H1 (cell line): Measurements from ENCODE around the gene UXT. TPM values are rescaled to one million over a fixed set of nuclear protein-coding genes. Genes with fewer than 3 reads are reported as not detected.

Source experiments
- CTCF ChIA-PET: fragments of 300-600 bp; sonication (Branson Sonifier 250); formaldehyde crosslinking; loops from one replicate; lab custom pipeline; 2021; ENCODE audit not compliant: partially characterized antibody; lab: Charles Lee
- POLR2A ChIA-PET: fragments of 300-600 bp; sonication (Branson Sonifier 250); formaldehyde crosslinking; loops from one replicate; lab custom pipeline; 2021; ENCODE audit warnings: inconsistent platforms; ENCODE audit not compliant: partially characterized antibody; lab: Charles Lee
- DNase-seq, 2 experiments: peaks; one replicate each; pipeline versions ENCODE4 v3.0.0 to v3.0.0-alpha.2; 2010 to 2022; ENCODE audit warnings: low spot score in 2 of 2, low read depth in 1 of 2, mixed read lengths in 1 of 2
- FAIRE-seq: peaks from 2 replicates; lab custom pipeline; 2011; peaks lifted over from hg19 to GRCh38; lab: Jason Lieb, UNC
- H2AFZ ChIP-seq: 2 replicates; pipeline ENCODE4 v1.8.1; 2012; ENCODE audit warnings: low read length, inconsistent platforms
- H2AK5ac ChIP-seq: 2 replicates; pipeline ENCODE4 v1.6.1; 2013; ENCODE audit warnings: low read depth, low read length
- H2BK120ac ChIP-seq: replicated peaks from 2 replicates; pipeline ENCODE3; 2013; ENCODE audit warnings: low read depth, low read length, inconsistent platforms
- H2BK12ac ChIP-seq: 2 replicates; pipeline ENCODE4 v1.6.1; 2013; ENCODE audit warnings: low read depth, low read length
- H2BK15ac ChIP-seq: 2 replicates; pipeline ENCODE4 v1.6.1; 2013; ENCODE audit warnings: low read length
- H2BK20ac ChIP-seq: 2 replicates; pipeline ENCODE4 v1.6.1; 2013; ENCODE audit warnings: low read length
- H2BK5ac ChIP-seq: 2 replicates; pipeline ENCODE4 v1.6.1; 2013; ENCODE audit warnings: low read depth, low read length
- H3K14ac ChIP-seq: 2 replicates; pipeline ENCODE4 v1.6.1; 2013; ENCODE audit warnings: inconsistent platforms; ENCODE audit not compliant: insufficient read length
- H3K18ac ChIP-seq: 2 replicates; pipeline ENCODE4 v1.6.1; 2013; ENCODE audit warnings: low read length; ENCODE audit errors: extremely low read depth
- H3K23ac ChIP-seq: 2 replicates; pipeline ENCODE4 v1.6.1; 2013; ENCODE audit warnings: inconsistent platforms; ENCODE audit not compliant: insufficient read length
- H3K23me2 ChIP-seq: 2 replicates; pipeline ENCODE4 v1.6.1; 2013; ENCODE audit warnings: low read depth, low read length
- H3K27ac ChIP-seq: 2 replicates; pipeline ENCODE4 v1.6.1; 2011; ENCODE audit warnings: low read depth, low read length, inconsistent platforms
- H3K27me3 ChIP-seq, 4 experiments: replicated peaks in 1 of 4; 1 replicate in 1 of 4; 2 replicates in 3 of 4; pipeline versions ENCODE4 v1.6.1 to v1.8.1; 2011 to 2013; ENCODE audit warnings: low read length in 3 of 4, mild to moderate bottlenecking in 3 of 4, inconsistent platforms in 2 of 4, mixed read lengths in 2 of 4, moderate library complexity in 1 of 4; ENCODE audit not compliant: control insufficient read depth in 3 of 4, insufficient read depth in 3 of 4; ENCODE audit errors: extremely low read depth in 1 of 4
- H3K36me3 ChIP-seq, 4 experiments: 2 replicates each; pipeline versions ENCODE4 v1.6.1 to v1.8.1; 2011 to 2013; ENCODE audit warnings: mild to moderate bottlenecking in 4 of 4, low read length in 3 of 4, moderate library complexity in 2 of 4, control low read depth in 1 of 4, inconsistent platforms in 1 of 4; ENCODE audit not compliant: insufficient read depth in 4 of 4, control insufficient read depth in 2 of 4
- H3K4ac ChIP-seq: replicated peaks from 2 replicates; pipeline ENCODE3; 2013; ENCODE audit warnings: low read length, low read depth, mixed read lengths, inconsistent platforms; ENCODE audit not compliant: insufficient read length
- H3K4me1 ChIP-seq, 4 experiments: replicated peaks in 1 of 4; 1 replicate in 1 of 4; 2 replicates in 3 of 4; pipeline versions ENCODE4 v1.6.1 to v1.8.1; 2011 to 2013; ENCODE audit warnings: low read length in 3 of 4, inconsistent platforms in 2 of 4, mixed read lengths in 1 of 4; ENCODE audit not compliant: insufficient read depth in 4 of 4, control insufficient read depth in 3 of 4
- H3K4me2 ChIP-seq, 2 experiments: 2 replicates each; pipeline versions ENCODE4 v1.6.1 to v1.8.1; 2011 to 2013; ENCODE audit warnings: low read depth in 2 of 2, low read length in 2 of 2, control low read depth in 1 of 2, inconsistent platforms in 1 of 2, mild to moderate bottlenecking in 1 of 2; ENCODE audit not compliant: insufficient read depth in 1 of 2
- H3K4me3 ChIP-seq, 4 experiments: fragments of 200-600, 300-600 bp in 1 of 4; sonication (generic), shearing (Covaris generic), sonication (Bioruptor Twin) in 1 of 4; 2 replicates each; pipeline versions ENCODE4 v1.5.1 to v1.8.1; 2011 to 2016; ENCODE audit warnings: low read length in 4 of 4, low read depth in 3 of 4, control low read depth in 2 of 4, inconsistent platforms in 2 of 4, mild to moderate bottlenecking in 2 of 4, mixed read lengths in 1 of 4, moderate library complexity in 1 of 4; ENCODE audit not compliant: insufficient read depth in 2 of 4; ENCODE audit errors: extremely low read depth in 1 of 4
- H3K56ac ChIP-seq: replicated peaks from 2 replicates; pipeline ENCODE3; 2013; ENCODE audit warnings: low read depth, mild to moderate bottlenecking, mixed read lengths, low read length, inconsistent platforms; ENCODE audit not compliant: insufficient read length
- H3K79me1 ChIP-seq: 2 replicates; pipeline ENCODE4 v1.6.1; 2013; ENCODE audit warnings: low read depth, low read length, control low read depth
- H3K79me2 ChIP-seq, 2 experiments: 2 replicates each; pipeline versions ENCODE4 v1.6.1 to v1.8.1; 2012 to 2013; ENCODE audit warnings: low read length in 2 of 2, mild to moderate bottlenecking in 2 of 2, inconsistent platforms in 1 of 2; ENCODE audit not compliant: insufficient read depth in 2 of 2, control insufficient read depth in 1 of 2
- H3K9ac ChIP-seq, 4 experiments: replicated peaks in 1 of 4; 1 replicate in 1 of 4; 2 replicates in 3 of 4; pipeline versions ENCODE4 v1.6.1 to v1.8.1; 2011 to 2013; ENCODE audit warnings: low read depth in 3 of 4, low read length in 3 of 4, control low read depth in 2 of 4, mild to moderate bottlenecking in 2 of 4, moderate library complexity in 2 of 4, inconsistent platforms in 1 of 4; ENCODE audit errors: extremely low read depth in 1 of 4
- H3K9me3 ChIP-seq, 2 experiments: 2 replicates each; pipeline versions ENCODE4 v1.6.1 to v1.8.1; 2012 to 2013; ENCODE audit warnings: mild to moderate bottlenecking in 2 of 2, moderate library complexity in 2 of 2, control low read depth in 1 of 2, inconsistent platforms in 1 of 2, low read depth in 1 of 2, low read length in 1 of 2, mixed read lengths in 1 of 2; ENCODE audit not compliant: insufficient read depth in 2 of 2
- H4K20me1 ChIP-seq, 2 experiments: replicated peaks in 1 of 2; 2 replicates each; pipeline versions ENCODE3 to v1.8.1; 2011 to 2013; ENCODE audit warnings: inconsistent platforms in 2 of 2, low read length in 2 of 2, mild to moderate bottlenecking in 1 of 2; ENCODE audit not compliant: insufficient read depth in 2 of 2, control insufficient read depth in 1 of 2
- H4K5ac ChIP-seq: 2 replicates; pipeline ENCODE4 v1.6.1; 2013; ENCODE audit warnings: low read length, low read depth, mixed read lengths, inconsistent platforms; ENCODE audit not compliant: insufficient read length
- H4K8ac ChIP-seq: 2 replicates; pipeline ENCODE4 v1.8.0; 2013; ENCODE audit warnings: mild to moderate bottlenecking, moderate library complexity, low read length, inconsistent platforms; ENCODE audit not compliant: insufficient read depth; ENCODE audit errors: extremely low read depth
- H4K91ac ChIP-seq: replicated peaks from 2 replicates; pipeline ENCODE3; 2013; ENCODE audit warnings: low read length, mixed read lengths, inconsistent platforms; ENCODE audit not compliant: insufficient read length
- ASH2L ChIP-seq: fragments of 200-600, 300-600 bp; sonication (generic); IDR thresholded peaks from one replicate; pipeline ENCODE4 v1.7.1; 2017; ENCODE audit warnings: low read length
- ATF3 ChIP-seq: IDR thresholded peaks from 2 replicates; pipeline ENCODE4 v1.6.1; 2011; ENCODE audit warnings: low read depth, mild to moderate bottlenecking, low read length; ENCODE audit not compliant: insufficient read depth
- BRCA1 ChIP-seq: IDR thresholded peaks from 2 replicates; pipeline ENCODE4 v1.6.1; 2012; ENCODE audit warnings: low read depth, low read length, improper control_type of control experiment
- CBX5 ChIP-seq: fragments of 300-800, 300-1000 bp; sonication (generic); IDR thresholded peaks from 2 replicates; pipeline ENCODE4 v1.7.1; 2016; ENCODE audit warnings: antibody characterized with exemption, low read length, low read depth
- EGR1 ChIP-seq: IDR thresholded peaks from 2 replicates; pipeline ENCODE4 v1.6.1; 2011; ENCODE audit warnings: low read depth, low read length, borderline replicate concordance
- KDM4A ChIP-seq: IDR thresholded peaks from one replicate; pipeline ENCODE4 v1.7.1; 2012; ENCODE audit warnings: low read depth, mild to moderate bottlenecking, moderate library complexity, low read length, inconsistent platforms; ENCODE audit not compliant: severe bottlenecking
- POLR2A ChIP-seq, 2 experiments: IDR thresholded peaks; 1 replicate in 1 of 2; 2 replicates in 1 of 2; pipeline ENCODE4 v1.6.1; 2011; ENCODE audit warnings: low read depth in 2 of 2, low read length in 2 of 2, mild to moderate bottlenecking in 2 of 2; ENCODE audit errors: control extremely low read depth in 1 of 2
- POLR2AphosphoS5 ChIP-seq: IDR thresholded peaks from 2 replicates; pipeline ENCODE4 v1.6.1; 2011; ENCODE audit warnings: low read depth, low read length
- RXRA ChIP-seq: IDR thresholded peaks from 2 replicates; pipeline ENCODE4 v1.6.1; 2011; ENCODE audit warnings: low read depth, mild to moderate bottlenecking, low read length, moderate library complexity; ENCODE audit not compliant: insufficient read depth
- SIN3A ChIP-seq, 2 experiments: IDR thresholded peaks in 1 of 2; conservative IDR thresholded peaks in 1 of 2; 2 replicates each; pipeline ENCODE4 v1.6.1; 2011 to 2012; ENCODE audit warnings: low read length in 2 of 2, improper control_type of control experiment in 1 of 2, low read depth in 1 of 2, mild to moderate bottlenecking in 1 of 2
- SIRT6 ChIP-seq: IDR thresholded peaks from one replicate; pipeline ENCODE4 v1.7.1; 2012; ENCODE audit warnings: low read length, inconsistent platforms
- SP2 ChIP-seq: IDR thresholded peaks from 2 replicates; pipeline ENCODE4 v1.6.1; 2012; ENCODE audit warnings: mild to moderate bottlenecking, low read length, inconsistent platforms
- SP4 ChIP-seq: IDR thresholded peaks from 2 replicates; pipeline ENCODE4 v1.6.1; 2012; ENCODE audit warnings: low read length, inconsistent platforms
- TAF1 ChIP-seq: IDR thresholded peaks from 2 replicates; pipeline ENCODE4 v1.6.1; 2011; ENCODE audit warnings: mild to moderate bottlenecking, low read depth, low read length
- TEAD4 ChIP-seq: IDR thresholded peaks from 2 replicates; pipeline ENCODE4 v1.6.1; 2012; ENCODE audit warnings: low read depth, low read length, inconsistent platforms, mixed read lengths
- YY1 ChIP-seq: IDR thresholded peaks from 2 replicates; pipeline ENCODE4 v1.6.1; 2011; ENCODE audit warnings: low read depth, mild to moderate bottlenecking, low read length
- WGBS, 2 experiments: shearing (Covaris generic) in 1 of 2; methylation state at CpG; one replicate each; pipeline versions ENCODE4 v1.1.6 to v1.1.7; 2013 to 2015; ENCODE audit warnings: low lambda C conversion rate in 2 of 2, mixed read lengths in 2 of 2, inconsistent platforms in 1 of 2, low coverage in 1 of 2, missing lambda C conversion rate in 1 of 2; ENCODE audit not compliant: insufficient replicate concordance in 2 of 2, insufficient coverage in 1 of 2, insufficient read length in 1 of 2; ENCODE audit errors: extremely low coverage in 1 of 2, missing lambda C conversion rate in 1 of 2; 5-methylcytosine and 5-hydroxymethylcytosine counted together
- polyA plus RNA-seq, 7 experiments: library from polyadenylated mRNA; depleted of rRNA in 3 of 7; stranded (reverse) in 5 of 7; unstranded in 2 of 7; fragments of >200 nt in 5 of 7; fragments of 200-250 nt in 2 of 7; gene quantifications; 1 replicate in 5 of 7; 2 replicates in 1 of 7; 4 replicates in 1 of 7; pipeline versions ENCODE4 v1.2.1 to v1.2.3, GENCODE V29; 2011 to 2013; ENCODE audit warnings: missing spikeins in 2 of 7, mixed read lengths in 2 of 7
- total RNA-seq: library from RNA; stranded (reverse); fragmentation: NEBNext Ultra II Directional; extraction: Animal tissue kit (Norgen Biotek cat#: 25700); gene quantifications from 2 replicates; pipeline ENCODE4 v1.2.1, GENCODE V29; 2021

Gene UXT
- total and polyA plus RNA-seq, 2 of the 8 experiments (the other 6 are each of a cell fraction or from before 2014, with no cell fraction given): 69.4 to 116 TPM

- H2AFZ ChIP-seq: no peak overlapping the region
- no peak overlapping the region for H2BK15ac ChIP-seq
- H2BK12ac ChIP-seq: no peak overlapping the region
- no peak overlapping the region for H2BK120ac ChIP-seq
- no peak overlapping the region for H3K4me3 ChIP-seq
- no peak for DNase-seq
- no peak overlapping the region for H3K56ac ChIP-seq
- no peak overlapping the region for H2BK20ac ChIP-seq
- H2BK5ac ChIP-seq: no peak overlapping the region
- H3K9ac ChIP-seq: no peak overlapping the region
- H3K4ac ChIP-seq: no peak overlapping the region
- H4K20me1 ChIP-seq: no peaks in the 10 kb centered on the region
- H3K27me3 ChIP-seq: no peaks in the 10 kb centered on the region
- no peaks in the 10 kb centered on the region for H3K9me3 ChIP-seq
- 76% methylated on average over 4 of the region's 4 CpGs; no CpG with 5 or more reads in 1 of the 2 experiments for WGBS, 2 experiments
- H3K23me2 ChIP-seq: no peaks in the 10 kb centered on the region; the same call in 1 of the 2 replicates
- no peak overlapping the region for H3K18ac ChIP-seq
- CTCF ChIA-PET: no interaction called here
- H4K91ac ChIP-seq: no peak overlapping the region
- no peak overlapping the region for H3K14ac ChIP-seq
- H4K5ac ChIP-seq: no peak overlapping the region
- H3K27ac ChIP-seq: no peak overlapping the region
- no peak overlapping the region for H3K23ac ChIP-seq
- peaks cover 0 to 10% (median 3%) of the 10 kb centered on the region in 4 experiments; a peak in 4 of 8 replicates for H3K36me3 ChIP-seq
- FAIRE-seq: no peak
- no peak for TF ChIP-seq BRCA1
- TF ChIP-seq RXRA: no peak
- no peak for TF ChIP-seq ATF3
- no peak for TF ChIP-seq TEAD4
- TF ChIP-seq ASH2L: no peak
- TF ChIP-seq TAF1: no peak
- TF ChIP-seq YY1: no peak
- TF ChIP-seq POLR2A (IDR thresholded peaks at IDR 0.05; ENCODE audit: control extremely low read depth in 1 of 2, low read depth in 2 of 2, low read length in 2 of 2): no peak
- no peak for TF ChIP-seq POLR2AphosphoS5
- TF ChIP-seq SIRT6: no peak
- no peak for TF ChIP-seq SP2
- no peak for TF ChIP-seq KDM4A
- no peak for TF ChIP-seq SP4
- TF ChIP-seq SIN3A (conservative IDR thresholded peaks at IDR 0.05 in 1 of 2, IDR thresholded peaks at IDR 0.05 in 1 of 2; ENCODE audit: low read depth in 1 of 2, low read length in 2 of 2): no peak
- TF ChIP-seq CBX5: no peak
- TF ChIP-seq EGR1: no peak
- no peak overlapping the region for H2AK5ac ChIP-seq
- no peaks in the 10 kb centered on the region for H3K79me1 ChIP-seq
- no peak overlapping the region for H4K8ac ChIP-seq
- no peak overlapping the region for H3K4me2 ChIP-seq
- POLR2A ChIA-PET: no interaction called here
- H3K79me2 ChIP-seq: no peaks in the 10 kb centered on the region
- H3K4me1 ChIP-seq: peaks cover 0 to 3% (median 0%) of the 10 kb centered on the region in 4 experiments; a peak in 3 of 7 replicates
These were observed 26.3 kb downstream of the UXT start for GRCh38 chrX:47632666-47633065.
